Measurements from ENCODE around the gene TBC1D3D.
"Not testable (repeated sequence)": the region's sequence is repeated elsewhere in the genome, so short reads cannot be mapped to it uniquely, and the experiment has no call there.

DNA sequence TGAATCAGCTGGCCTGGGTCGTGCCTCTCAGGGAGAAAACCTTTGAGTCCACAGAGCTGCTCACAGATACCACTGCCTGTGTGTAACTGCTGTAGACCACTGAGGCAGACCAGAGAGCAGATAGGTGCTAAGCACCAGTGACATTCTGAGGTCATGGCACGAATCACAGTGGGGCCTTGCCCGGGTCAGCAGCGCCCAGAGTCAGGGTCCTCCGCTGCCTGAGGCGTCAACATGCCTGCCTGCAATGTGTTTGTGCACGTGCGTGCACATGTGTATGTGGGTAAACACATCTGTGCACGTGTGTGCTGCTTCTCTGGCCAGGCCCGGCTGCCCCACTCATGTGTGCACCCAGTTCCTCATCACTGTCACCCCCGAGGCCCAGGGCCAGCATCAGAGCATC, 14.8 kb upstream of the TBC1D3D start, which contains the start of gene TBC1D3L:
- TF ChIP-seq POLR2A, POLR2AphosphoS5 (IDR thresholded peaks at IDR 0.05): not testable (repeated sequence)

Measured in breast epithelium (tissue), 3 donors.